Calu3 (cell line): ENCODE data around the gene NAALADL2. TPM values are rescaled to one million over a fixed set of nuclear protein-coding genes. Genes with fewer than 3 reads are reported as not detected.

Experiments used
- BruUV-seq: library from RNA; stranded (reverse); fragments of 400-500 nt; replicated peaks from 2 replicates; lab custom pipeline; 2021; lab: Mats Ljungman, UMichigan
- CTCF ChIA-PET: fragments of 300-600 bp; sonication (Branson Sonifier 250); formaldehyde crosslinking; loops from one replicate; lab custom pipeline; 2022; ENCODE audit warnings: antibody characterized with exemption; lab: Charles Lee
- DNase-seq: peaks from one replicate; pipeline ENCODE4 v3.0.0; 2022
- H3K27ac Mint-ChIP-seq: one replicate; pipeline ENCODE4 v1.8.0; 2022; ENCODE audit warnings: mixed read lengths; ENCODE audit not compliant: unreplicated experiment
- H3K27me3 Mint-ChIP-seq: one replicate; pipeline ENCODE4 v1.8.0; 2022; ENCODE audit warnings: mixed read lengths; ENCODE audit not compliant: unreplicated experiment
- H3K36me3 Mint-ChIP-seq: one replicate; pipeline ENCODE4 v1.8.0; 2022; ENCODE audit warnings: mild to moderate bottlenecking, moderate library complexity, mixed read lengths; ENCODE audit not compliant: insufficient read depth, unreplicated experiment
- H3K4me1 Mint-ChIP-seq: one replicate; pipeline ENCODE4 v1.8.0; 2022; ENCODE audit warnings: mild to moderate bottlenecking, low read depth, mixed read lengths; ENCODE audit not compliant: unreplicated experiment
- H3K4me3 Mint-ChIP-seq: one replicate; pipeline ENCODE4 v1.8.0; 2022; ENCODE audit warnings: mild to moderate bottlenecking, low read depth, moderate library complexity, mixed read lengths; ENCODE audit not compliant: unreplicated experiment
- H3K9me3 Mint-ChIP-seq: one replicate; pipeline ENCODE4 v1.8.0; 2022; ENCODE audit warnings: low read depth, mixed read lengths; ENCODE audit not compliant: unreplicated experiment
- CTCF ChIP-seq: fragments of 200-600 bp; IDR thresholded peaks from one replicate; pipeline ENCODE4 v1.8.0; 2022; ENCODE audit warnings: antibody characterized with exemption; ENCODE audit not compliant: unreplicated experiment
- intact Hi-C: fragments of 100-400 bp; cut with micrococcal nuclease; formaldehyde crosslinking; loops from one replicate; pipeline ENCODE4 v1.10.0; 2022; ENCODE audit not compliant: unreplicated experiment
- total RNA-seq: library from RNA; stranded (reverse); gene quantifications from 2 replicates; pipeline ENCODE4 v1.2.3, GENCODE V29; 2022

Gene NAALADL2
- total RNA-seq, 1 experiment from 2014 or later, result 36.9 TPM

- BruUV-seq, result no TSS peak
- intact Hi-C loops, result no loop called here
- CTCF ChIA-PET, result interaction anchor here (0.5 kb wide), 1 partner anchor 14 kb away, joined by 3 read pairs; no protein-coding TSS in a partner anchor
- no peak overlapping the region for H3K4me3 Mint-ChIP-seq
- peaks cover 38% of the 10 kb centered on the region for H3K4me1 Mint-ChIP-seq
- no peak overlapping the region for H3K27ac Mint-ChIP-seq
- H3K9me3 Mint-ChIP-seq, result no peaks in the 10 kb centered on the region
- no peak for DNase-seq
- H3K27me3 Mint-ChIP-seq, result no peaks in the 10 kb centered on the region
- no peaks in the 10 kb centered on the region for H3K36me3 Mint-ChIP-seq
- no peak for TF ChIP-seq CTCF
These were observed 483.1 kb downstream of the NAALADL2 start for GRCh38 chr3:175342196-175342595.

- Mint-ChIP-seq H3K27ac (no peak overlapping the region), H3K4me3 (no peak overlapping the region), H3K27me3 (no peaks in the 10 kb centered on the region), H3K4me1 (peaks cover 28% of the 10 kb centered on the region), H3K36me3 (no peaks in the 10 kb centered on the region), H3K9me3 (no peaks in the 10 kb centered on the region)
- CTCF ChIA-PET, result no interaction called here
- DNase-seq, result no peak
- intact Hi-C loops, result no loop called here
- no TSS peak for BruUV-seq
- TF ChIP-seq CTCF, result no peak
These were observed 484.8 kb downstream of the NAALADL2 start for GRCh38 chr3:175343946-175344345.

GRCh38 chr3:175346573-175347356 is 487.6 kb downstream of the NAALADL2 start:
- Mint-ChIP-seq H3K27me3 (no peaks in the 10 kb centered on the region), H3K4me1 (peaks cover 24% of the 10 kb centered on the region), H3K4me3 (no peak overlapping the region), H3K36me3 (no peaks in the 10 kb centered on the region), H3K27ac (peak overlapping the region; percentile 43), H3K9me3 (no peaks in the 10 kb centered on the region)
- CTCF ChIA-PET, result interaction anchor here (0.7 to 1.7 kb wide), 3 partner anchors 14 to 192 kb away, joined by 3 read pairs; no protein-coding TSS in a partner anchor
- no peak for TF ChIP-seq CTCF
- BruUV-seq, result no TSS peak
- intact Hi-C loops, result no loop called here
- DNase-seq, result peak; percentile 79

GRCh38 chr3:175349168-175349567 is 490.0 kb downstream of the NAALADL2 start:
- Mint-ChIP-seq H3K27me3 (no peaks in the 10 kb centered on the region), H3K4me3 (no peak overlapping the region), H3K4me1 (peaks cover 11% of the 10 kb centered on the region), H3K27ac (no peak overlapping the region), H3K36me3 (no peaks in the 10 kb centered on the region), H3K9me3 (no peaks in the 10 kb centered on the region)
- DNase-seq, result no peak
- CTCF ChIA-PET, result no interaction called here
- BruUV-seq, result no TSS peak
- no peak for TF ChIP-seq CTCF
- intact Hi-C loops, result no loop called here
